CD4-positive, CD25-positive, alpha-beta regulatory T cell (primary cell): Measurements from ENCODE around the gene MED17. TPM values are rescaled to one million over a fixed set of nuclear protein-coding genes. Genes with fewer than 3 reads are reported as not detected.

ENCODE experiments used
- ATAC-seq, 2 donors: fragments of 150-1000 bp; cut with Tn5 transposase; one replicate each; pipeline ENCODE4 v1.10.0; 2021; ENCODE audit warnings: low read depth in 2 of 2, moderate number of reproducible peaks in 2 of 2, moderate library complexity in 1 of 2
- DNase-seq, 3 donors: peaks; one replicate each; pipeline versions ENCODE4 v3.0.0 to v3.0.0-alpha.2; 2012 to 2022; ENCODE audit warnings: mixed read lengths in 1 of 3
- H3K27ac ChIP-seq: one replicate; pipeline ENCODE4 v1.7.0; 2013; ENCODE audit warnings: mild to moderate bottlenecking, low read length; ENCODE audit not compliant: insufficient read depth, poor library complexity, severe bottlenecking
- H3K27me3 ChIP-seq: one replicate; pipeline ENCODE4 v1.7.0; 2013; ENCODE audit warnings: low read length; ENCODE audit not compliant: control insufficient read depth, insufficient read depth
- H3K36me3 ChIP-seq: one replicate; pipeline ENCODE4 v1.7.0; 2013; ENCODE audit warnings: mild to moderate bottlenecking, low read length, moderate library complexity; ENCODE audit not compliant: control insufficient read depth, insufficient read depth
- H3K4me1 ChIP-seq: 2 replicates; pipeline ENCODE4 v1.7.0; 2013; ENCODE audit warnings: mild to moderate bottlenecking, low read length; ENCODE audit not compliant: insufficient read depth, control insufficient read depth, poor library complexity, severe bottlenecking
- H3K4me3 ChIP-seq: one replicate; pipeline ENCODE4 v1.7.0; 2013; ENCODE audit warnings: low read depth, mild to moderate bottlenecking, low read length, moderate library complexity
- H3K9me3 ChIP-seq, 2 experiments: 1 replicate in 1 of 2; 2 replicates in 1 of 2; pipeline ENCODE4 v1.7.0; 2013; ENCODE audit warnings: low read length in 2 of 2, mild to moderate bottlenecking in 1 of 2, moderate library complexity in 1 of 2; ENCODE audit not compliant: control insufficient read depth in 2 of 2
- H3K27ac Mint-ChIP-seq, 3 donors: one replicate each; pipeline ENCODE4 v1.8.0; 2020 to 2022; ENCODE audit warnings: mild to moderate bottlenecking in 3 of 3, mixed read lengths in 3 of 3, moderate library complexity in 2 of 3
- H3K27me3 Mint-ChIP-seq: one replicate; pipeline ENCODE4 v1.8.0; 2022; ENCODE audit warnings: mild to moderate bottlenecking, mixed read lengths
- H3K36me3 Mint-ChIP-seq: one replicate; pipeline ENCODE4 v1.8.0; 2020; ENCODE audit warnings: mixed read lengths
- H3K4me1 Mint-ChIP-seq, 4 donors: one replicate each; pipeline ENCODE4 v1.8.0; 2020 to 2022; ENCODE audit warnings: mixed read lengths in 4 of 4, mild to moderate bottlenecking in 1 of 4
- H3K4me3 Mint-ChIP-seq, 4 donors: one replicate each; pipeline ENCODE4 v1.8.0; 2020 to 2022; ENCODE audit warnings: mild to moderate bottlenecking in 4 of 4, mixed read lengths in 4 of 4, moderate library complexity in 3 of 4
- H3K9me3 Mint-ChIP-seq, 7 donors: one replicate each; pipeline ENCODE4 v1.8.0; 2020 to 2022; ENCODE audit warnings: mixed read lengths in 7 of 7, mild to moderate bottlenecking in 3 of 7, moderate library complexity in 2 of 7
- polyA plus RNA-seq, 4 donors: library from polyadenylated mRNA; unstranded; fragments of 300-500 nt; fragmentation: Illumina TruSeq; gene quantifications; one replicate each; pipeline ENCODE4 v1.2.3, GENCODE V29; 2021
- total RNA-seq: library from RNA; stranded (reverse); gene quantifications from one replicate; pipeline ENCODE4 v1.2.3, GENCODE V29; 2022

Gene MED17
- total and polyA plus RNA-seq, 5 donors from 2014 or later, result 17.7 to 63.8 (median 22.6) TPM

- Histone ChIP-seq H3K9me3 (no peaks in the 10 kb centered on the region), H3K4me1 (no peaks in the 10 kb centered on the region), H3K27me3 (peaks cover 2% of the 10 kb centered on the region), H3K4me3 (no peak overlapping the region), H3K36me3 (no peaks in the 10 kb centered on the region), H3K27ac (no peak overlapping the region)
- Mint-ChIP-seq H3K9me3 (peaks cover 0 to 2% (median 0%) of the 10 kb centered on the region in 7 donors), H3K27ac (no peak overlapping the region), H3K4me1 (no peaks in the 10 kb centered on the region), H3K36me3 (no peaks in the 10 kb centered on the region), H3K4me3 (no peak overlapping the region), H3K27me3 (peaks cover 1% of the 10 kb centered on the region)
- no peak for ATAC-seq
- DNase-seq, result no peak
These were observed 54.9 kb downstream of the MED17 start for GRCh38 chr11:93838967-93839366.

GRCh38 chr11:93840180-93840579 is 56.1 kb downstream of the MED17 start:
- no peak overlapping the region for H3K4me3 Mint-ChIP-seq
- H3K36me3 ChIP-seq, result no peaks in the 10 kb centered on the region
- H3K27me3 ChIP-seq, result peaks cover 2% of the 10 kb centered on the region
- no peaks in the 10 kb centered on the region for H3K4me1 Mint-ChIP-seq
- no peaks in the 10 kb centered on the region for H3K4me1 ChIP-seq
- H3K27ac ChIP-seq, result no peak overlapping the region
- no peaks in the 10 kb centered on the region for H3K36me3 Mint-ChIP-seq
- ATAC-seq, result no peak
- no peak overlapping the region for H3K27ac Mint-ChIP-seq
- no peaks in the 10 kb centered on the region for H3K9me3 Mint-ChIP-seq
- no peak overlapping the region for H3K4me3 ChIP-seq
- H3K27me3 Mint-ChIP-seq, result peaks cover 4% of the 10 kb centered on the region
- H3K9me3 ChIP-seq, result no peaks in the 10 kb centered on the region
- DNase-seq, result no peak

GRCh38 chr11:93840981-93841380 is 56.9 kb downstream of the MED17 start:
- no peak for DNase-seq
- no peaks in the 10 kb centered on the region for H3K9me3 Mint-ChIP-seq
- no peak for ATAC-seq
- no peak overlapping the region for H3K4me3 ChIP-seq
- H3K4me1 Mint-ChIP-seq, result no peaks in the 10 kb centered on the region
- no peak overlapping the region for H3K4me3 Mint-ChIP-seq
- peaks cover 2% of the 10 kb centered on the region for H3K27me3 ChIP-seq
- no peaks in the 10 kb centered on the region for H3K36me3 Mint-ChIP-seq
- no peak overlapping the region for H3K27ac ChIP-seq
- H3K27ac Mint-ChIP-seq, result no peak overlapping the region
- no peaks in the 10 kb centered on the region for H3K9me3 ChIP-seq
- no peaks in the 10 kb centered on the region for H3K36me3 ChIP-seq
- no peaks in the 10 kb centered on the region for H3K4me1 ChIP-seq
- H3K27me3 Mint-ChIP-seq, result peaks cover 4% of the 10 kb centered on the region

DNA sequence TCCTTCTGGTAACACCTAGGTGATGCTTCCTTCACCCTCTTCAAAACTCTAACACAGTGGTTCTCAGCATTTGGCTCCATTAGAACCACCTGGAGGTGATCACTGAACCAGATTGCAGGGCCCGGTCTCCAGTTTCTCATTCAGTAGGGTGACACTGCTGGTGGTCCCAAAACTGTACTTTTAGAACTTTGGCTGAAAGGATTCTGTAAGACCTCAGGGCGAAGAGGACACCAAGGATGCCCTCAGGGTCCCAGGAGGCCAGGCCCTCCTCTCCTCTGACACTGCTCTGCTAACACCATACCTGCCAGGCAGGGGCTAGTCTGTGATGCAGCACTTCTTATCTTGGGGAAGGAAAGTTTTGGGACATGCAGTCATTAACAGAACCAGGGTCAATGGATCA is 57.4 kb downstream of the MED17 start:
- no peak overlapping the region for H3K4me3 ChIP-seq
- Mint-ChIP-seq H3K4me1 (no peaks in the 10 kb centered on the region), H3K9me3 (no peaks in the 10 kb centered on the region), H3K4me3 (no peak overlapping the region), H3K36me3 (no peaks in the 10 kb centered on the region), H3K27ac (no peak overlapping the region), H3K27me3 (peaks cover 4% of the 10 kb centered on the region)
- H3K4me1 ChIP-seq, result no peaks in the 10 kb centered on the region
- peaks cover 2% of the 10 kb centered on the region for H3K27me3 ChIP-seq
- ATAC-seq (no peak), DNase-seq (no peak)
- H3K27ac ChIP-seq, result no peak overlapping the region
- H3K36me3 ChIP-seq, result no peaks in the 10 kb centered on the region
- H3K9me3 ChIP-seq, result no peaks in the 10 kb centered on the region

DNA sequence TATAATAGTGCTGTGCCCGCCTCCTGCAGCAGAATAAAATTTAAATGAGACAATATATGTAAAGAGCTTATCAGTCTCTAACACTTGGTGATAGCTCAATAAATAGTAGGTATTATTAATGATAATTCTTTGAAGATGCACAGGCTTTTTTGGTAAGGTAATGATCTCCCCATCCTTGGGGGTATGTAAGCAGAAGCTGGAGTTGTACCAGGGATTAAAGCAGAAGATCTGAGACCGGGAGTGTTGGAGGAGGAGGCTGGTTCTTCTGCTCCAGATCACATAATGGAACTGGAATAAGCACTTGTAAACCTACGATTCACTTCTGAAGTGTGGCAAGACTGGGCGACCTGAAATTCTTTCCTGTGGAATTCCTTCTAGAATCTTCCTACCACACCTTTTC is 58.0 kb downstream of the MED17 start:
- Mint-ChIP-seq H3K27ac (no peak overlapping the region), H3K36me3 (no peaks in the 10 kb centered on the region), H3K4me3 (no peak overlapping the region), H3K4me1 (no peaks in the 10 kb centered on the region), H3K27me3 (peaks cover 4% of the 10 kb centered on the region), H3K9me3 (no peaks in the 10 kb centered on the region)
- no peak for DNase-seq
- H3K4me1 ChIP-seq, result no peaks in the 10 kb centered on the region
- no peak for ATAC-seq
- H3K4me3 ChIP-seq, result no peak overlapping the region
- H3K36me3 ChIP-seq, result no peaks in the 10 kb centered on the region
- no peak overlapping the region for H3K27ac ChIP-seq
- H3K27me3 ChIP-seq, result no peaks in the 10 kb centered on the region
- no peaks in the 10 kb centered on the region for H3K9me3 ChIP-seq

- Histone ChIP-seq H3K27ac (no peak overlapping the region), H3K4me3 (no peak overlapping the region), H3K27me3 (no peaks in the 10 kb centered on the region), H3K36me3 (no peaks in the 10 kb centered on the region), H3K4me1 (no peaks in the 10 kb centered on the region), H3K9me3 (no peaks in the 10 kb centered on the region)
- H3K4me1 Mint-ChIP-seq, result no peaks in the 10 kb centered on the region
- no peak overlapping the region for H3K27ac Mint-ChIP-seq
- no peak overlapping the region for H3K4me3 Mint-ChIP-seq
- no peaks in the 10 kb centered on the region for H3K9me3 Mint-ChIP-seq
- no peak for DNase-seq
- no peaks in the 10 kb centered on the region for H3K36me3 Mint-ChIP-seq
- no peak for ATAC-seq
- H3K27me3 Mint-ChIP-seq, result peaks cover 4% of the 10 kb centered on the region
These were observed 58.4 kb downstream of the MED17 start for GRCh38 chr11:93842461-93842860.

DNA sequence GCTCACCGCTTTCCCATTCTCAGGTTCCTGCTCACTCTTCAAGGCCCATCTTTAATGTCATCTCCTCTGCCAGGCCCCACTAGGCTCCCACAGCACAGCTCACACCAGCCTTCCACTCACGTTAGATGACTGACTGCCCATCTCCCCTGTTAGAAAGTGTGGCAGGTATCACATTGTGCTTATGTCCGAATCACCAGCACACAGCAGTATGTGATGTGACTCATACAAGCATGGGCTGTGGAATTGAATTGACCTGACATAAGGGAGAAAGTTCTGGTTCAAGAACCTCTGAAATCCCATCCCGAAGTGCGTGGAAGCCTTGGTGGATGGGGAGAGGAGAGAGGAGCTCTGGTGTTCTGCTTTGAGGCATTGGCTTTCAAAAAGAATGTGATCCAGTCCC is 59.8 kb downstream of the MED17 start:
- Mint-ChIP-seq H3K4me3 (no peak overlapping the region), H3K4me1 (no peaks in the 10 kb centered on the region), H3K27me3 (peaks cover 10% of the 10 kb centered on the region), H3K27ac (no peak overlapping the region), H3K9me3 (no peaks in the 10 kb centered on the region), H3K36me3 (no peaks in the 10 kb centered on the region)
- no peaks in the 10 kb centered on the region for H3K9me3 ChIP-seq
- H3K36me3 ChIP-seq, result no peaks in the 10 kb centered on the region
- peaks cover 2% of the 10 kb centered on the region for H3K27me3 ChIP-seq
- no peaks in the 10 kb centered on the region for H3K4me1 ChIP-seq
- H3K27ac ChIP-seq, result no peak overlapping the region
- ATAC-seq, result no peak
- DNase-seq, result no peak
- no peak overlapping the region for H3K4me3 ChIP-seq

- no peak overlapping the region for H3K27ac ChIP-seq
- Mint-ChIP-seq H3K36me3 (no peaks in the 10 kb centered on the region), H3K4me1 (peaks cover 0 to 3% (median 1%) of the 10 kb centered on the region in 4 donors), H3K9me3 (no peaks in the 10 kb centered on the region), H3K27me3 (peaks cover 14% of the 10 kb centered on the region), H3K27ac (no peak overlapping the region), H3K4me3 (no peak overlapping the region)
- ATAC-seq, result no peak
- H3K4me3 ChIP-seq, result no peak overlapping the region
- no peaks in the 10 kb centered on the region for H3K4me1 ChIP-seq
- peaks cover 2% of the 10 kb centered on the region for H3K27me3 ChIP-seq
- H3K9me3 ChIP-seq, result no peaks in the 10 kb centered on the region
- no peak for DNase-seq
- no peaks in the 10 kb centered on the region for H3K36me3 ChIP-seq
These were observed 60.5 kb downstream of the MED17 start for GRCh38 chr11:93844568-93844967.
